Measurements from ENCODE around the gene EPB41L3.

DNA sequence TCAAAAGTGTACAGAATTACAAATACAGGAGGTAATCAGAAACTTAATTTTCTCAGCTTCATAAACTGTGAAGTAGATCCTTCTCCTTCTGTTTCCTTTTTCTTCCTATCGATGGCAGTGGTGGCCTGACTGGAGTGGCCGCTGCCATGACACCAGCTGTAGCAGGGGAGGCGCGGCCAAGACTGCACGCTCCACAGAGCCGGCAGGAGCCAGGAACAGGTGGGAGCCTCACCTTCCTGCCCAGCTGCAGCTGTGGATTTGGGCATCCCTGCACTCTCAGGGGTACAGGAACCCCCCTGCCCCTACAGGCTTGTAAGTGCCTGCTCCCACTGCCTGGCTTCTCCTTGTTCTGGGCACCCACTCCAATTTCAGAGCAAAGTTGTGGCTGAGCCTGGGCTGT is 76.1 kb downstream of the EPB41L3 start:
- TF ChIP-seq POLR2A (IDR thresholded peaks at IDR 0.05; ENCODE audit: low read length) (no peak), GATA1 (IDR thresholded peaks at IDR 0.05; ENCODE audit: low read depth, low read length) (no peak)
